ENCODE measurements around the gene AMBRA1. TPM values are rescaled to one million over a fixed set of nuclear protein-coding genes. Genes with fewer than 3 reads are reported as not detected.
A peak's percentile ranks its signal among the peaks of the same experiment; 100 is the strongest.

Gene AMBRA1
- total RNA-seq, 6 experiments from 2014 or later = 23.2 to 25.9 (median 24.4) TPM

DNA sequence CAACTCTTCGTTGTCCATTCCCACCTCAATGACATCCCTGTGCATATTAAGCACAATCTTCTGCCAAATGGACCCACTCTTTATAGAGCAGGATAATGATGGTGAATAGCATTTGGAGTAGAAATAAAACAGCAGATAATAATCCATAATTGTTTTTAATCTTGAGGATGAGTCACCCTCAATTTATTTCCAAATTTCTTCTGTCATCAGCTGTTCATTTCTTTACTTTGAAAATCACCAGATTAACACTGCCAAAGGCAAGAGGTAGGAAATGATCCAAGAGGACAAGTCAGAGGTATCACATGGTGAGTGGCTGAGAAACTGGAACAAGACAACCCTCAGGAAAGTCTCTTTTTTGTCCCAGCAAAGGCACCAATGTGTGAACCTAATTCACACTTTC is 7.3 kb upstream of the AMBRA1 start:
- no peak for DNase-seq

DNA sequence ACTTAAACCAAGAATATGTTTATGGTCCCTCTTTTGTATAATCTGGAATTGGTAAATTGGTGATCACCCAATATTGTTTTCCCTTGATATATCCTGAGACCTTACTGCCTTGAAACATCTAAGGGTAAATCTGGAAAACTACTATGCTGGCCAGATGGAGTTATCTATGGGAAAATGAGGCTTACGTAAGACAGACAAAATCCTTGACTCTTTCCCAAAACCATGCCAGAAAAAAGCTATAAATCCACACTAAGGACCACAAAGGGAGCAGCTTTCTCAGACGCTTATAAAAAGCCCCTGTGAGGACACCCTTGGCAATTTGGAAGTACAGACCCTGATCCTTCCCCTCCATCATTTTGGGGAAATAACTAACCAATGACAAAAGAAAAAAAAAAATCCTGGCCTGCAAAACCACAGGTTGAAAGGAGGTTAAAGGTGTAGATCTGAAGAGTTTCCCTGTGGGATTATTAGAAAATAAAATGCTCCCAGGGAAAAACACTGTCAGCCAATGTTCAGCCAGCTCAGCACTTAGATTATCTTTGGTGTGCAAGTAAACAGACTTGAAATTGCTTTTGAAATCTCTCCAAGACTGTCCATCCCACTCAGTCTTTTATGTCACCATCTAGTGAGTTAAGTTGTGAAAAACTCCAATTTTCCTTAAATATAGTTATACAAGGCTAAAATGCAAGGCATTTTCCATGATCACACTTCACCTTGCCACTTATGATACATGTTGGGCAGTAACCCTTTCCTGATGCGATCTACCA is 6.6 kb upstream of the AMBRA1 start:
- TF ChIP-seq, protein P1, sequence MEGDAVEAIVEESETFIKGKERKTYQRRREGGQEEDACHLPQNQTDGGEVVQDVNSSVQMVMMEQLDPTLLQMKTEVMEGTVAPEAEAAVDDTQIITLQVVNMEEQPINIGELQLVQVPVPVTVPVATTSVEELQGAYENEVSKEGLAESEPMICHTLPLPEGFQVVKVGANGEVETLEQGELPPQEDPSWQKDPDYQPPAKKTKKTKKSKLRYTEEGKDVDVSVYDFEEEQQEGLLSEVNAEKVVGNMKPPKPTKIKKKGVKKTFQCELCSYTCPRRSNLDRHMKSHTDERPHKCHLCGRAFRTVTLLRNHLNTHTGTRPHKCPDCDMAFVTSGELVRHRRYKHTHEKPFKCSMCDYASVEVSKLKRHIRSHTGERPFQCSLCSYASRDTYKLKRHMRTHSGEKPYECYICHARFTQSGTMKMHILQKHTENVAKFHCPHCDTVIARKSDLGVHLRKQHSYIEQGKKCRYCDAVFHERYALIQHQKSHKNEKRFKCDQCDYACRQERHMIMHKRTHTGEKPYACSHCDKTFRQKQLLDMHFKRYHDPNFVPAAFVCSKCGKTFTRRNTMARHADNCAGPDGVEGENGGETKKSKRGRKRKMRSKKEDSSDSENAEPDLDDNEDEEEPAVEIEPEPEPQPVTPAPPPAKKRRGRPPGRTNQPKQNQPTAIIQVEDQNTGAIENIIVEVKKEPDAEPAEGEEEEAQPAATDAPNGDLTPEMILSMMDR (IDR thresholded peaks at IDR 0.05) = no peak
- no peaks in the 10 kb centered on the region for H3K9me3 Mint-ChIP-seq
- H3K27ac Mint-ChIP-seq = no peak overlapping the region
- H3K4me1 Mint-ChIP-seq (ENCODE audit: low read depth) = peaks cover 8% of the 10 kb centered on the region
- no peak overlapping the region for H3K4me3 Mint-ChIP-seq
- no peak for DNase-seq
- no peaks in the 10 kb centered on the region for H3K36me3 Mint-ChIP-seq (ENCODE audit: low read depth)
- H3K27me3 Mint-ChIP-seq (ENCODE audit: insufficient read depth) = no peaks in the 10 kb centered on the region; the same call in 1 of the 2 replicates

More for the DNA sequence above, 7.3 kb upstream of the AMBRA1 start:
- Mint-ChIP-seq H3K27ac (no peak overlapping the region), H3K4me3 (no peak overlapping the region), H3K4me1 (ENCODE audit: low read depth) (peaks cover 8% of the 10 kb centered on the region), H3K9me3 (no peaks in the 10 kb centered on the region), H3K27me3 (ENCODE audit: insufficient read depth) (no peaks in the 10 kb centered on the region; the same call in 1 of the 2 replicates), H3K36me3 (ENCODE audit: low read depth) (no peaks in the 10 kb centered on the region)
- TF ChIP-seq, protein P1 (IDR thresholded peaks at IDR 0.05) = no peak

DNA sequence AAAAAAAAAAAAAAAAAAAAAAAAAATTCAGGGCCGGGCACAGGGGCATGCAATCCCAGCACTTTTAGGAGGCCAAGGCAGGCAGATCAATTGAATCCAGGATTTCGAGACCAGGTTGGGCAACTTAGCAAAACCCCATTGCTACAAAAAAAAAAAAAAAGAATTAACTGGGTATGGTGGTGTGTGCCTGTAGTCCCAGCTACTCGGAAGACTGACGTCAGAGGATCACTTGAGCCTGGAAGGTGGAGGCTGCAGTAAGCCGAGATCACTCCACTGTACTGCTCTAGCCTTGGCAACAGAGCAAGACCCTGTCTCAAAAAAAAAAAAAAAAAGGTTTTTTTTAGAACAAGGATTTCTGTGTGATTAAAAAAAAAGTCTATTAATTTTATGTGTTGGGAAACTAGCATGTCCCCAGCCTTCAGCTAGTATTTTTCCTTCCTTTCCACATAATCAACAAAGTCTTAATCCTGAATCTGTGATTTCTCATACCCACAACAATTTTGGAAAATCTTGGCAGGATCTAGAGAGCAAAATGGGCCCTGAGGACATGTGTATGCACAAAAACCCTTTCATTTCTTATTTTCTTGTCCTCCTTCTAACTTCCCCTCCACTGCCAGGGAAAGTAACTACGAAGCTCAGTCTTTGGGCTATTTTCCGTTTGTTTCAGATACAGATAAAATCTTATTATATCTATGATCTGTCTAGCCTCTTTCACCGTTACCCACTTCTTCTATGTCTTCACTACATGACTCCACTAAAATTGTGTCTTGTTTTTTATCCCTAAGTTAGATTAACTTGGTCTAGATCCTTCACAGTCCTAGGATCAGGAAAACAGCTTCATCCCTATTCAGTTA is 5.7 kb upstream of the AMBRA1 start:
- DNase-seq = no peak
- Mint-ChIP-seq H3K27ac (no peak overlapping the region), H3K4me3 (no peak overlapping the region), H3K4me1 (ENCODE audit: low read depth) (peaks cover 8% of the 10 kb centered on the region), H3K36me3 (ENCODE audit: low read depth) (no peaks in the 10 kb centered on the region), H3K27me3 (ENCODE audit: insufficient read depth) (no peaks in the 10 kb centered on the region; the same call in 1 of the 2 replicates), H3K9me3 (no peaks in the 10 kb centered on the region)
- TF ChIP-seq, protein P1 (IDR thresholded peaks at IDR 0.05) = no peak

DNA sequence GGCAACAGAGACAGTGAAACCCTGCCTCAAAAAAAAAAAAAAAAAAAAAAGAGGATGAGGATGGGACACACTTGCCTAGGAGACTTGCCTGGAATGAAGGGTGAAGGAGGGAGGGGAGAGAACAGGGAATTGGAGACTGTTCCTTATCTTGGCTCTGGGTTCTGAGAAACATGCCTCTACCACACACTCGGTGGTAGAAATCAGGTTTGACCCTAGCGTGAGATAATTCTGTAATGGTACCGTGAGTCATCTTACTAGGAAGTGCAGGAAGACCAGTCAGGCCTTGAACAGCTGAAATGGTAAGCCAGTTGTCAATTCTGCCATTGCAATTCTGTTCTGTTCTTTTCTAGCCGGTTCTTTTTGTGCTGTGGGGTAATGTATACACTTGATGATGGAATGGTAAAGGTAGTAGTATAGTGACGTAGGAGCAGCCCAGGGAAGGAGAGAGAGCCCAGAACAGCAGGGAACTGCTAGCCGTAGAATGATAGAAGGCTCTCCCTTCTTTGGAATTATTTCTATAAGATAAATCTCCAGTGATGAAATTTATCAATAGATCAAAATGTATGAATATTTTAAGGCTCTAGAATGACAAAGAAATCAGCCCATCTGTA is 3.9 kb upstream of the AMBRA1 start:
- H3K4me3 Mint-ChIP-seq = no peak overlapping the region
- H3K27me3 Mint-ChIP-seq (ENCODE audit: insufficient read depth) = no peaks in the 10 kb centered on the region; the same call in 1 of the 2 replicates
- TF ChIP-seq, protein P1 (IDR thresholded peaks at IDR 0.05) = no peak
- H3K27ac Mint-ChIP-seq = peak overlapping the region; percentile 53
- H3K36me3 Mint-ChIP-seq (ENCODE audit: low read depth) = peaks cover 6% of the 10 kb centered on the region; the same call in 1 of the 2 replicates
- DNase-seq = peak; percentile 48
- H3K9me3 Mint-ChIP-seq = no peaks in the 10 kb centered on the region
- H3K4me1 Mint-ChIP-seq (ENCODE audit: low read depth) = peaks cover 21% of the 10 kb centered on the region

DNA sequence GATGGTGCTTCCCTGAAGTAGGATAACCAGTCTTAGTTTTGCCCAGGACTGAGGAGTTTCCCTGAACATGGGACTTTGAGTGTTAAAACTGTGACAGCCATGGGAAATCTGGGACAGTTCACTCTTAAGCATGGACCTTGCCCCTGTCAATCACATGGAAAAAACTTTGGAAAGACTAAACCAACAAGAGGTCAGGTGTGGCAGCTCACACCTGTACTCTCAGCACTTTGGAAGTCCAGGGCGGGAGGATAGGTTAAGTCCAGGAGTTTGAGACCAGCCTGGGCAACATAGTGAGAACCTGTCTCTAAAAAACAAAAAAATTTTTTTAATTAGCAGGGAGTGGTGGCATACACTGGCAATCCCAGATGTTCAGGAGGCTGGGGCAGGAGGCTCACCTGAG is 3.3 kb upstream of the AMBRA1 start:
- DNase-seq = no peak
- peaks cover 26% of the 10 kb centered on the region for H3K4me1 Mint-ChIP-seq (ENCODE audit: low read depth)
- H3K27me3 Mint-ChIP-seq (ENCODE audit: insufficient read depth) = no peaks in the 10 kb centered on the region; the same call in 1 of the 2 replicates
- no peak overlapping the region for H3K4me3 Mint-ChIP-seq
- H3K36me3 Mint-ChIP-seq (ENCODE audit: low read depth) = peaks cover 6% of the 10 kb centered on the region; the same call in 1 of the 2 replicates
- no peaks in the 10 kb centered on the region for H3K9me3 Mint-ChIP-seq
- TF ChIP-seq, protein P1 (IDR thresholded peaks at IDR 0.05) = no peak
- no peak overlapping the region for H3K27ac Mint-ChIP-seq

Measured in HFFc6 (cell line).